GM12878 (cell line): ENCODE measurements around the gene GOSR2. TPM values are rescaled to one million over a fixed set of nuclear protein-coding genes. Genes with fewer than 3 reads are reported as not detected.

Source experiments
- BCL11A ChIP-seq: IDR thresholded peaks from 2 replicates; pipeline ENCODE4 v1.6.1; 2011; ENCODE audit warnings: low read depth, low read length
- EGR1 ChIP-seq, 2 experiments: IDR thresholded peaks; 1 replicate in 1 of 2; 2 replicates in 1 of 2; pipeline ENCODE4 v1.6.1; 2011 to 2012; ENCODE audit warnings: low read depth in 2 of 2, low read length in 2 of 2, borderline replicate concordance in 1 of 2, mild to moderate bottlenecking in 1 of 2, moderate library complexity in 1 of 2
- EP300 ChIP-seq, 2 experiments: fragments of 150-350 bp in 1 of 2; IDR thresholded peaks; 2 replicates each; pipeline ENCODE4 v1.6.1; 2011 to 2012; ENCODE audit warnings: low read depth in 2 of 2, low read length in 2 of 2, borderline replicate concordance in 1 of 2, improper control_type of control experiment in 1 of 2, inconsistent platforms in 1 of 2; ENCODE audit not compliant: control insufficient read depth in 1 of 2
- FOXK2 ChIP-seq: fragments of 450-650 bp; IDR thresholded peaks from 2 replicates; pipeline ENCODE4 v1.6.1; 2017; ENCODE audit warnings: mild to moderate bottlenecking, moderate library complexity
- HDAC6 ChIP-seq: fragments of 200-600 bp; sonication (generic); IDR thresholded peaks from one replicate; pipeline ENCODE4 v1.8.0; 2017; ENCODE audit warnings: antibody characterized with exemption; ENCODE audit not compliant: unreplicated experiment
- MXI1 ChIP-seq: fragments of 150-350 bp; IDR thresholded peaks from 2 replicates; pipeline ENCODE4 v1.6.1; 2011; ENCODE audit warnings: low read depth, mild to moderate bottlenecking, inconsistent platforms, low read length, improper control_type of control experiment
- NFXL1 ChIP-seq: fragments of 450-650 bp; IDR thresholded peaks from 2 replicates; pipeline ENCODE4 v1.6.1; 2017; ENCODE audit warnings: antibody characterized with exemption, mild to moderate bottlenecking, borderline replicate concordance
- NFYB ChIP-seq: IDR thresholded peaks from 2 replicates; pipeline ENCODE4 v1.6.1; 2011; ENCODE audit warnings: low read depth, mild to moderate bottlenecking, low read length, improper control_type of control experiment, moderate library complexity; ENCODE audit not compliant: insufficient read depth
- polyA plus RNA-seq, 11 experiments: library from polyadenylated mRNA; depleted of rRNA in 4 of 11; unstranded in 6 of 11; stranded (reverse) in 5 of 11; fragments of >200 nt; fragmentation: Nextera tagmentation in 4 of 11; fragmentation: Illumina TruSeq in 1 of 11; extraction: Ambion mirVana in 4 of 11; extraction: Trizol in 1 of 11; gene quantifications; 1 replicate in 1 of 11; 2 replicates in 10 of 11; pipeline versions ENCODE4 v1.2.1 to v1.2.3, GENCODE V29; 2011 to 2016; ENCODE audit warnings: inconsistent platforms in 2 of 11, missing spikeins in 2 of 11, low read depth in 1 of 11
- total RNA-seq, 4 experiments: library from RNA; depleted of rRNA in 3 of 4; stranded (reverse); fragments of >200 nt in 3 of 4; fragmentation: Illumina TruSeq in 1 of 4; extraction: Trizol in 1 of 4; gene quantifications; 2 replicates each; pipeline versions ENCODE4 v1.2.1 to v1.2.3, GENCODE V29; 2013 to 2021
- TF ChIP-seq, protein P1 (sequence below): fragments of 450-650 bp; formaldehyde crosslinking; IDR thresholded peaks from 2 replicates; pipeline ENCODE4 v1.4.0; 2020; ENCODE audit warnings: mild to moderate bottlenecking, moderate library complexity
- TF ChIP-seq, protein P2 (sequence below): IDR thresholded peaks from 2 replicates; pipeline ENCODE4 v1.6.1; 2012; ENCODE audit warnings: low read depth, low read length, improper control_type of control experiment

The GOSR2 gene
- total and polyA plus RNA-seq, 10 of the 15 experiments (the other 5 are each of a cell fraction or from before 2014, with no cell fraction given): 30.1 to 64.5 (median 47.0) TPM

DNA sequence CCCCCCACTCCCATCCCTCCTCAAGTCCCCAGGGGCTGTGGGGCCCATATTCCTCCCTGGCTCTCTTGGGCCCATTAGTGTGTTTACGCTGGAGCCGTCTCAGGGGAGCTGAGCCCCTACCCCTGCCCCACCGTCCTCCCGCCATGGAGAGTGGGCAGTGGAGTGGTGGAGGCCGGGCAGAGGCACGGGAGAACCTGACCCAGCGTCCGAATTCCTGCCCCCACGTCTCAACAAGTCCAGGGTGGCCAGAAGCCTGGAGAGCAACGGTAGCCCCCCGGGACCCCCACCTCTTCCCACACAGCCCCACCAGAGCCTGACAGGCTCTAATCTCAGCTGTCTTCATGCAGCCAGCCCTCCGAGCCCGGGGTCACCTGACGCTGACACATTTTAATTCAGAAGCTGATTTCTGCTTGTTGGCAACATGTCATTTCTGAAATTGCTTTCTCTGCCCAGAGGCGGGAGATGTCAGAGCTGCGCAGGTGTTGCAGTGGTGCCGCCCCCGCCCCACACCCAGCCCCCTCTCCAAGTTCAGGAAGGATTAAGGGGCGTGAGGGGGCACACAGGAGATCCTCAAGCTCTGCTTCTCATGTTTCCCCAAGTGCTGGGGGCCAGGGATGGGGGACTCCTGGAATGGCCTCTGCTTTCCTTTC lies 39.0 kb upstream of the GOSR2 start (continued):
- TF ChIP-seq, protein P1, sequence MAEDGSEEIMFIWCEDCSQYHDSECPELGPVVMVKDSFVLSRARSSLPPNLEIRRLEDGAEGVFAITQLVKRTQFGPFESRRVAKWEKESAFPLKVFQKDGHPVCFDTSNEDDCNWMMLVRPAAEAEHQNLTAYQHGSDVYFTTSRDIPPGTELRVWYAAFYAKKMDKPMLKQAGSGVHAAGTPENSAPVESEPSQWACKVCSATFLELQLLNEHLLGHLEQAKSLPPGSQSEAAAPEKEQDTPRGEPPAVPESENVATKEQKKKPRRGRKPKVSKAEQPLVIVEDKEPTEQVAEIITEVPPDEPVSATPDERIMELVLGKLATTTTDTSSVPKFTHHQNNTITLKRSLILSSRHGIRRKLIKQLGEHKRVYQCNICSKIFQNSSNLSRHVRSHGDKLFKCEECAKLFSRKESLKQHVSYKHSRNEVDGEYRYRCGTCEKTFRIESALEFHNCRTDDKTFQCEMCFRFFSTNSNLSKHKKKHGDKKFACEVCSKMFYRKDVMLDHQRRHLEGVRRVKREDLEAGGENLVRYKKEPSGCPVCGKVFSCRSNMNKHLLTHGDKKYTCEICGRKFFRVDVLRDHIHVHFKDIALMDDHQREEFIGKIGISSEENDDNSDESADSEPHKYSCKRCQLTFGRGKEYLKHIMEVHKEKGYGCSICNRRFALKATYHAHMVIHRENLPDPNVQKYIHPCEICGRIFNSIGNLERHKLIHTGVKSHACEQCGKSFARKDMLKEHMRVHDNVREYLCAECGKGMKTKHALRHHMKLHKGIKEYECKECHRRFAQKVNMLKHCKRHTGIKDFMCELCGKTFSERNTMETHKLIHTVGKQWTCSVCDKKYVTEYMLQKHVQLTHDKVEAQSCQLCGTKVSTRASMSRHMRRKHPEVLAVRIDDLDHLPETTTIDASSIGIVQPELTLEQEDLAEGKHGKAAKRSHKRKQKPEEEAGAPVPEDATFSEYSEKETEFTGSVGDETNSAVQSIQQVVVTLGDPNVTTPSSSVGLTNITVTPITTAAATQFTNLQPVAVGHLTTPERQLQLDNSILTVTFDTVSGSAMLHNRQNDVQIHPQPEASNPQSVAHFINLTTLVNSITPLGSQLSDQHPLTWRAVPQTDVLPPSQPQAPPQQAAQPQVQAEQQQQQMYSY: no peak
- no peak for TF ChIP-seq HDAC6
- no peak for TF ChIP-seq FOXK2
- no peak for TF ChIP-seq NFYB
- TF ChIP-seq BCL11A: no peak
- TF ChIP-seq NFXL1: no peak
- no peak for TF ChIP-seq EGR1 (IDR thresholded peaks at IDR 0.05; ENCODE audit: borderline replicate concordance in 1 of 2, low read depth in 2 of 2, low read length in 2 of 2)
- no peak for TF ChIP-seq EP300 (IDR thresholded peaks at IDR 0.05; ENCODE audit: borderline replicate concordance in 1 of 2, control insufficient read depth in 1 of 2, low read depth in 2 of 2, low read length in 2 of 2)
- TF ChIP-seq MXI1: no peak
- TF ChIP-seq, protein P2, sequence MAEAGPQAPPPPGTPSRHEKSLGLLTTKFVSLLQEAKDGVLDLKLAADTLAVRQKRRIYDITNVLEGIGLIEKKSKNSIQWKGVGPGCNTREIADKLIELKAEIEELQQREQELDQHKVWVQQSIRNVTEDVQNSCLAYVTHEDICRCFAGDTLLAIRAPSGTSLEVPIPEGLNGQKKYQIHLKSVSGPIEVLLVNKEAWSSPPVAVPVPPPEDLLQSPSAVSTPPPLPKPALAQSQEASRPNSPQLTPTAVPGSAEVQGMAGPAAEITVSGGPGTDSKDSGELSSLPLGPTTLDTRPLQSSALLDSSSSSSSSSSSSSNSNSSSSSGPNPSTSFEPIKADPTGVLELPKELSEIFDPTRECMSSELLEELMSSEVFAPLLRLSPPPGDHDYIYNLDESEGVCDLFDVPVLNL: no peak
